ENCODE data around the gene MTPN. TPM values are rescaled to one million over a fixed set of nuclear protein-coding genes. Genes with fewer than 3 reads are reported as not detected.

Gene MTPN
- total RNA-seq, 4 donors from 2014 or later = 76.6 to 80.2 (median 79.0) TPM

- Histone ChIP-seq H3K36me3 (no peaks in the 10 kb centered on the region), H3K27ac (no peak overlapping the region), H3K4me1 (no peaks in the 10 kb centered on the region), H3K4me3 (no peak overlapping the region), H3K9me3 (no peaks in the 10 kb centered on the region), H3K27me3 (no peaks in the 10 kb centered on the region)
- no peak for ATAC-seq
- TF ChIP-seq CTCF (IDR thresholded peaks at IDR 0.05) (no peak), EP300 (IDR thresholded peaks at IDR 0.05) (no peak), POLR2A (IDR thresholded peaks at IDR 0.05) (no peak), POLR2AphosphoS5 (IDR thresholded peaks at IDR 0.05) (no peak)
These were observed 97.9 kb downstream of the MTPN start for GRCh38 chr7:135879233-135879632.

- WGBS, 2 donors (ENCODE audit: low coverage in 1 of 2) = 73 to 74% methylated on average over 3 of the region's 3 CpGs
- no peak overlapping the region for H3K27ac ChIP-seq
- no peak overlapping the region for H3K4me3 ChIP-seq
- ATAC-seq = no peak
- no peaks in the 10 kb centered on the region for H3K36me3 ChIP-seq
- no peaks in the 10 kb centered on the region for H3K27me3 ChIP-seq
- no peaks in the 10 kb centered on the region for H3K4me1 ChIP-seq
- no peaks in the 10 kb centered on the region for H3K9me3 ChIP-seq
- no peak for TF ChIP-seq POLR2AphosphoS5 (IDR thresholded peaks at IDR 0.05)
- TF ChIP-seq EP300 (IDR thresholded peaks at IDR 0.05) = no peak
- no peak for TF ChIP-seq POLR2A (IDR thresholded peaks at IDR 0.05)
- TF ChIP-seq CTCF (IDR thresholded peaks at IDR 0.05) = no peak
These were observed 98.9 kb downstream of the MTPN start for GRCh38 chr7:135878284-135878683.

GRCh38 chr7:135877805-135878204 lies 99.4 kb downstream of the MTPN start:
- TF ChIP-seq POLR2A (IDR thresholded peaks at IDR 0.05) (no peak), CTCF (IDR thresholded peaks at IDR 0.05) (no peak), EP300 (IDR thresholded peaks at IDR 0.05) (no peak), POLR2AphosphoS5 (IDR thresholded peaks at IDR 0.05) (no peak)
- no peak overlapping the region for H3K27ac ChIP-seq
- no peak overlapping the region for H3K4me3 ChIP-seq
- H3K36me3 ChIP-seq = no peaks in the 10 kb centered on the region
- H3K27me3 ChIP-seq = no peaks in the 10 kb centered on the region
- 50 to 91% methylated on average over 4 to 5 of the region's 5 CpGs for WGBS, 2 donors (ENCODE audit: low coverage in 1 of 2)
- H3K4me1 ChIP-seq = no peaks in the 10 kb centered on the region
- ATAC-seq = no peak
- H3K9me3 ChIP-seq = no peaks in the 10 kb centered on the region

Small RNA genes lying within 50 kb of the gene (small RNA-seq; reads per million reads assigned to genes)
- 0 reads per million in 4 donors for gene RNU6-223P

Other genes with a start within 250 kb of the MTPN start
- 1 to 10 TPM in 1 of 4 donors, under 1 TPM in 1, not detected in 2; 0.27 to 1.7 TPM for gene SLC13A4, start 249.2 kb downstream of the MTPN start, total RNA-seq
- 1 to 10 TPM; 2.6 to 8.5 (median 3.7) TPM for gene FAM180A, start 228.5 kb downstream of the MTPN start, total RNA-seq

Measured in gastroesophageal sphincter (tissue), 4 donors.